ENCODE measurements around the gene MED6.
A peak's percentile ranks its signal among the peaks of the same experiment; 100 is the strongest.

The MED6 gene, protein sequence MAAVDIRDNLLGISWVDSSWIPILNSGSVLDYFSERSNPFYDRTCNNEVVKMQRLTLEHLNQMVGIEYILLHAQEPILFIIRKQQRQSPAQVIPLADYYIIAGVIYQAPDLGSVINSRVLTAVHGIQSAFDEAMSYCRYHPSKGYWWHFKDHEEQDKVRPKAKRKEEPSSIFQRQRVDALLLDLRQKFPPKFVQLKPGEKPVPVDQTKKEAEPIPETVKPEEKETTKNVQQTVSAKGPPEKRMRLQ

DNA sequence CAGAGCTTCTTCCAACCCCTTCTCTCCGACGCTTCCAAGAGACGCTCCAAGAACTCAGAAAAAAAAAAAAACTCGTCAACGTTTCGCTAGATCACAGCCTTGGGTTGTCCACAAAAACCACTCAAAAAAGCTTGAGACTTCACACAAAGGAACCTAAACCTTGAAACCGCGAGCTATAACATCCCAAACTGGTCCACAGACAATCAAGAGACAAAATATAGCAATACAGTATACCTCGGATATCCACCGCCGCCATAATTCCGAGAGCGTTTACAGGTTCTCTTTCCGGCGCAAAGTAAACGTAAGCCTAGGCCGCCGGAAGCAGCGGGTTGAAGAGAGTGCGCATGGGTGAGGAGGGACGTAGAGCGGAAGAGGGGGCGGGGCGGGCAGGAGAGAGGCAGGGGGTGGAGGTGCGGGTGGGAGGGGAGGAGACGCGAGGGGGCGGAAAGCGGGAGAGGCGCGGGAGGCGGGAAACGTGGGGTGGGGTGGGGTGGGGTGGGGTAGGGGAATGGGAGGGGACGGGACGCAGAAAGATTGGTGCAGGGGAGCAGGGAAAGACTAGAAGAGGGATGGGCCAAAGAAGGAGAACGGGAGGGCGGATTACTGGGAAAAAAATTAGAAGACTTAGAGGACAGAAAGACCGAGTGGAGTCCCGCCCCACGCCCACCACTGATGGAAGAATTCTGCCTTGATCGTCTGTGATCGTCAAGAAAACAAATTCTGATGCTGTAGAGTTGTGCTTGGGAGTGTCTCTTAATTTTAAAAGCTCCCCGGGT, at the start of gene MED6:
Gene MED6, minus strand, starts transcription at position 274 of the 776 bp plus-strand sequence. Its CDS starts 18 bp downstream, at position 256.
- DNase-seq (ENCODE audit: low spot score) = peak; percentile 97

DNA sequence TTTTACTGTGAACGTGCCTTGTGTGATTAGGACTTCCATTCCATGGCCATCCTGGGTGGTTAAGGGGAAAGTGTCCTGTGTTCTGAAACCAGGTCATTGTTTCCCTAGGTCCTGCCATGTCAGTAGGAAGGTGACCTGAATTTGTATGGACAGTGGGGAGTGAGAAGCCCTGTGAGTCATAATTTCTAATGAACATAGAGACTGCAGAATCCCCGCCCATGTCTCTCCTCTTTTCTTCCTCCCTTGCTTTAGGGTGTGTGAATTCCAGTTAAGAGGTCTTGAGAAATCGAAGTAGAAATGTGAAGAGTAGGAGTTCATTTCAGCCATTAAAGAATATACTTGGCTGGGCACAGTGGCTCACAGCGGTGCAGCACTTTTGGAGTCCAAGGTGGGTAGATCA, 49.3 kb upstream of the MED6 start:
- no peak for DNase-seq (ENCODE audit: low spot score)

DNA sequence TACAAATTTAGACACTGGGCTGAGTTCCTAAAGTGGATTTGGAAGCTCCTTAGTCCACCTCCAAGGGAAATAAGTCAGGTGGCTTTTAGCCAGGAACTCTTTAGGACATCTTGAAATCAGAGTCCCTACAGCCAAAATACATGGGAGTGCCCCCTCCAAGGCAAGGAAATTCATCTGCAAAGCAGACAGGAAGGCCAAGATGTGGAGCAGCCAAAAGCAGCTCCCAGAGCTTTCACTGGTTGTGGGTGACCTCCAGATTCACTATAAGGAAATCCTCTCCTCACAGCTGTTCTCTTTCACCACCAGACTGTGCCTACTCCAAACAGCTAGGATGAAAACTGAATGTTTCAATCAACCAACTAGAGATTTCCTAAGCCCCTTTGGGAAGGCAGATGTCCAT, 47.9 kb upstream of the MED6 start:
- DNase-seq (ENCODE audit: low spot score) = no peak

DNA sequence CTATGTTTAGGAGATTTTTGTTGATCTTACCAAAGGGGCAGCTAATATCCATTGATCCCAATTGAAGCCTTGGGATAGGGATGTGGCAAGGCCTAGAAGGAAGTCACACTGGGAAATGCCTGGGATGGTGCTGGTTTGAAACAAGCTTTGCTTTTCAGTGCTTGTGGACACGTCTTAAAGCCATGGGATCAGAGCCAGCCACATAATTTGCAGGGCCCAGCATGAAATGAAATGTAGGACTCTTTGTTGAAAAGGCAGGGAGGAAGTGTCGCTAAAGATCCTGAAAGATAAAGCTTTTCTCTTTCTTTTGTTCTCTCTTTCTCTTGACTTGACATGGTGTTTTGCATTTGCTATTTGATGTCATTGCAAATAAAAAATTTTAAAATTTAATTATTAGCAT, 46.2 kb upstream of the MED6 start:
- no peak for DNase-seq (ENCODE audit: low spot score)

- no peak for DNase-seq (ENCODE audit: low spot score)
Observed at GRCh38 chr14:70645892-70646291, 45.4 kb upstream of the MED6 start.

GRCh38 chr14:70643967-70644366, 43.5 kb upstream of the MED6 start:
- DNase-seq (ENCODE audit: low spot score) = no peak

GRCh38 chr14:70642303-70643235, 42.1 kb upstream of the MED6 start:
- peak; percentile 48 for DNase-seq (ENCODE audit: low spot score)

DNA sequence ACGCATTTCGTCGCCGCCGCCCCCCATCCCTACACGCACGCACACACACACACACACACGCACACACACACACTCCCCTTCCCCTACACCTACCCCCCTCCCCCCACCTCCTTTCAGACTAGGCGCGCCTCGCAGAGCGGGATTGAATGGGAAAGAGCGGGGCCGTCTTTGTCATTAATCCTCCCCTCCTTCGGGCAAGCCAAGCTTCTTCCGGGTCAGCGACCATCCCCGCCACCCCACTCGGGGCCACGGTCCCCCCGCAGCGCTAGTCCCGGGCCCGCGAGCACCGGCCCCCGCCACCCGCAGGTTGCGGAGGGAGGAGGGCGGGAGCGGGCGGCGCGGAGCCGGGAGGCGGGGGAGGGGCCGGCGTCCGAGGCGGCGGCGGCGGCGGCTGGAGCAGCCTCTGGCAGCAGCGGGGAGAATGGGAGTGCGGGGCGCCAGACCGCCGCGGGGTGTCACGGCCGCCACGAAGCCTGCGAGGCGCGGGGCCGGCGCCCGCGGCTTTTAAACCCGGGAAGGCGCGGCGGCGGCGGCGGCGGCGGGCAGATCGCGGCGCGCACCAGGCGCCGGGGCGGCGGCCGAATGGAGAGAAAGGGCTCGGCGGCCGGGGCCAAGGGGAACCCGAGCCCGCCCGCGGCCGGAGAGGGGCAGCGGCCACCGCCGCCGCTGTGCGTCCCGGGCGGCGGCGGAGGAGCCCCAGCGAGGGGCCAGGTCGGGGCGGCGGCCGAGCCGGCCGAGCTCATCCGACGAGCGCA, 41.3 kb upstream of the MED6 start, which contains the start of gene TTC9:
Gene TTC9, plus strand, starts transcription at position 369 of the 755 bp plus-strand sequence. Its CDS starts 214 bp downstream, at position 583.
- peak; percentile 65 for DNase-seq (ENCODE audit: low spot score)

DNA sequence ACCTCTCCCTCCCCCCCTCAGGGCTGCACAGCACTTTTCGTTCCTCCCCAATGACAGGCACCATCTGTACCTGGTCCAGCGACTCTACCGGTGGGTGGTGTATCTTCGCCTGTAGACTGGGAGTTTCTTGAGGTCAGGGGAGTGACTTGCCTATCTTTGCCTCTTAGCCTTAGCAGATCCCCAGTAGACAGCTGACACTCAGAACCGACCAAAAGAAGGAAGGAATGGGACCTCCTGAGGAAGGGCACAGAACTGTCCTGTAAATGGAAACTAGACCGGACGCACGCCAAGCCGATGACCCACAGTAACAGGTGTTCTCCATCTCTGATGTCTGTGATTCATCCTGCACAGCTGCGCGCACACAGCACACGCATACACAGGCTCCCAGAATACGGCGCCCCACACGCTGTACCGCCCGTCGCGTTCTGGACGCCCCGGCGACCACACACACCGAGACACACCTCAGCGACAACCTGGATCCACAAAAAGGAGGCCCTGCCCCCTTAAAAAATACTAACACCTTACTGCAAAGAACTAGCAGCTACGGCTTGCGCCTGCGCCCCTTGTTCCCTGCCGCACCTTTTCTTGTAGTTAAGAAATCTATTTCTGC, 40.6 kb upstream of the MED6 start:
- peak; percentile 27 for DNase-seq (ENCODE audit: low spot score)

DNA sequence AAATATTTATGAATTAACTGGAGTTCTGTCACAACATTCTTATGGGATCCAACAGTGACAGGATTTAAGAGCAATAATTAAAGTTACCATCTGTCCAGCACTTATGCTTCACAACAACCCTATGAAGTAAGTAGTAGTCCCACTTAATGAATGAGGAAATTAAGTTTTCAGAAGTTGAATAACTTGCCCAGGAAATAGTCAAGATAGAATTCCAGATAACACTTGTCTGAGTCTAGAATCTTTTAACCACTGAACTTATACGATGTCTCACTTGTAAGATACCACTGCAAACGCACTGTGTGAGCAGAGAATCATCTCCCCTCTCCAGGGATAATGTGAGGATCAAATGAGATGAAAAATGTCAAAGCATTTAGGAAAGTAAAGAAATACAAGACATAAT, 38.0 kb upstream of the MED6 start:
- no peak for DNase-seq (ENCODE audit: low spot score)

DNA sequence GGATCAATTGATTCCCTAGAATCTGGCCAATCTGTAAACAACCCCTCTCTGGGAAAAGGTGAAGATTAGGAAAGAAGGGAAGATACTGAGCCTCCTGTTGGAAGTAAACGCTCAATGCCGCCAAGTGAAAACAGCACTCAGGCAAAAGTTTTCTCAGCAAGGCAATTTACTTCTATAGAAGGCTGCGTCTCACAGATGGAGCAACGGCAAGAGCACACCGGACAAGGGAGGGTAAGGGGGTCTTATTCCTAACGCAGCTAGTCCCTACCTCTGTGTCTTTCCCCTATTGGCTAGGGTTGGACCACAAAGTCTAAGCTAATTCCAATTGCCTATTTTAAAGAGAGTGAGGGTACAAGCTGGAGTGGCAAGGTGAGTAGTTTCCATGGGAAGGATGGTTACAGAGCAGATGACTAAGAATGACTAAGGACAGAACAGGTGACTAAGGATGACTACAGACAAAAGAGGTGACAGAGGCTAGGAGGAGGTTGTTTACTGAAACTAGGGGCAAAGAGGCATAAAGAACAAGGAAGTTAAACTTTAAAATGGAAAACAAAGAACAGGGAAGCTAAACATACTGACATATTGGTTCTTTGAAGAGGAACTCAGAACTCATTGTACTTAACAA, 35.6 kb upstream of the MED6 start:
- no peak for DNase-seq (ENCODE audit: low spot score)

DNA sequence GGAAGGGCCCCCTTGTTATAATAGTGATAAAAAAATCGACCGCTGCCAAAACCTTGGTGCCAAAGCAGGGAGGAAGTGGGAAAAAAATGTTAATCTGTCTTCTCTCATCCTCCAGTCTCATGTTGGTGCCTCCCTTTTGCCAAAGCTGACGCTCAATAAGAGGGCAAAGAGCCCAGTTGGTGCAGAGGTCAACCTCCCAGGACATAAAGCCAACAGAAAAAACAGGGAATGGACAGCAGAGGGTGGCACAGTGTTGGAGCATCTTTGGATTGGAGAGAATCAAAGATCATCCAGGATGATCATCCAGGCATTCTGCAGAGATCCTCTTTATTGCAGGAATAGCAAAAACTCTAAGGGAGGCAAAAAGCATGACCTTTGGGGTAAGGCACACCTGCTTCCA, 31.5 kb upstream of the MED6 start:
- DNase-seq (ENCODE audit: low spot score) = no peak

DNA sequence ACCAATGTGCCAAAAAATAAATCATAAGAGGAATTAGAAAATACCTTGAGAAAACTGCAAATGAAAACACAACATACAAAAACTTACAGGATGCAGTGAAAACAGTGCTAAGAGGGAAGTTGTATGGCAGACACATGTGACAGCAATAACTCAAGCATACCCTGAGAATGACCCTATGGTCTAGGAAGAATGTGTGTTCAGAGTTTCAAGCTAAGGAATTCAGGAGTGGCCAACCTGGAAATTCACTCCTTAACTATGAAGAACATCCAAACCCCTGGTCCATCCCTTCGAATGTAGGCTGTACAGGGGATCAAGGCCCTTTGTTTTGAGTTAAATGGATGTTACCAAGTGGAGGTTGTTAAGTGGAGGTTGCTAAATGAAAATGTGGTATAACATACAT, 24.5 kb upstream of the MED6 start:
- DNase-seq (ENCODE audit: low spot score) = no peak

DNA sequence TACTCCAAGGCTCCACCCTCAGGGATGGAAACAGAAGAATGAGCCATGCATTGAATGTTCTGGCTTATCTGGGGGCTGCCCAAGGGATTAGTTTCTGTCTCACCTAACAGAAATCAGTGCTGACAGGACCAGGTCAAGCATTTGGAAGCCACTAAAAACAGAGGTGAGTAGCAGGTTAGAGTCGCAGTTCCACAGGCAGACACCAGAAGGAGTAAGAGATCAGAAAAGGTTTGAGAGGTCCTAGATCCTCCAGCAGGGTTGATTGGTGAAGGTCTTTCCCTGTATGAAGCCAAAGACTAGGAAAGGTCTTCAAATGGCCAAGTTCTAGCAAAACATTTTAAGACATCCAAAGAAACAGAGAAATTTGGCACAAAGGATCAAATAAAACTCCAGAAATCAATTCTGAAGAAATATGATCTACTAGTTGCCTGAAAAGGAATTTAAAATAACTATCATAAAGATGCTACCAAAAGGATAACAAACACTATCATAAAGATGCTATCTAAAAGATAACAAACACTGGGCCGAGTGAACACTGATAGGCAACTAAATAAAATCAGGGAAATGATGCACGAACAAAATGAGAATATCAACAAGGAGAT, 21.8 kb upstream of the MED6 start:
- peak; percentile 51 for DNase-seq (ENCODE audit: low spot score)

DNA sequence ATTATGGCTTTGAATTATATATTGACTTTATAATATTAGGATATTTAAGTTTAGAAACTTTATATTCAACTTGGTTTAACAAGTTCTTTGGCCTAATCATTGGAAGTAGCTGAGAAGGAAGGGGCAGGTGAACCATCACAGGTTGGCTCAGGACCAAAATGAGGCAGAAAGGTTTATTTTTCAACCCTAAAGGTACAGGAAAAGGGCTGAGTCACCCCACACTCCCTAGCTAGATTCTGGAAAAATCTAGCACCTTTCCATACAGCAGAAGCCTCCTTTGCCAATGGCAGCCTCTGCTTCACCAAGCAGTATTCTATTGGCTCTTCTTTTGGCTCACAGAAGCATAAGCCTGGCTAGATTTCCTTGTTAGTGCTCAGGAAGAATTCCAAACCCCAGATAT, 19.3 kb upstream of the MED6 start:
- no peak for DNase-seq (ENCODE audit: low spot score)

- DNase-seq (ENCODE audit: low spot score) = no peak
Observed at GRCh38 chr14:70618314-70618713, 17.9 kb upstream of the MED6 start.

DNA sequence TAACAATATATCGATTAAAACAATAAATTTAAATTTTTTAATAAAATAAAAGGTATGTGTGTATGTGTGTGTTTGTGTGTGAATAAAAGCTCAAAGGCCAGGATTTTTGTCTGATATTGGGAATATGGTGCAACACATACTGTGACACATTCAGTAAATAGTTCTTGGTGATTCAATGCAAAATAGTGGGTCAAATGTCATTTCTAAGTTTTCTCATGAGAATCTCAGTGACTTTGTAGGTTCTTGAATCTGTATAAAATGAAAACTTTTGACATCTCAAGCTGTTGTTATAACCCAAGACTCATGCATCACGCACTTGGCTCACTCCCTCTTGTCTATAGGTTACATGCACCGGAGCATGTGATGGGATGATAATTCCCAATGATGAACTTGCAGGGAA, 16.2 kb upstream of the MED6 start:
- DNase-seq (ENCODE audit: low spot score) = no peak

DNA sequence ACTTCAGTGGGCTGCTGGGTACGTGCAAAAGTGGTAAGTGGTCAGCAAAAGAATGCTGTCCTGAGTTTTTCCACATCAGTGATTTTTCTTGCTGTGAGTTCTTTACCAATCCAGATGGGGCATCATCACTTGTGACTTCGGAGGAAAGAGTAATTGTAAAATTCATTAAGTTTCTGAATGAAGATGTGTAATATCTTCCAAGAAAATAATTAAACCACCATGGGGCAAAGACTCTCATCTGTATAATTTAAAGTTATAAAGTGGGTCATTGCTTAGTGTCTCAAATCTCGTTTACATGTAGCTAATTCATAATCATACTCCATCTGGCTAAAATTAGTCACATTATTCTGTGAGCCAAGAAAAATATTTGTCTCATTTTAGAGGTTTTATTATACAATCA, 10.8 kb upstream of the MED6 start:
- no peak for DNase-seq (ENCODE audit: low spot score)

GRCh38 chr14:70602254-70602653, 1.8 kb upstream of the MED6 start:
- DNase-seq (ENCODE audit: low spot score) = no peak

GRCh38 chr14:70601162-70601561, 707 bp upstream of the MED6 start:
- DNase-seq (ENCODE audit: low spot score) = peak; percentile 32
